Measurements from ENCODE around the gene CHRNA9. TPM values are rescaled to one million over a fixed set of nuclear protein-coding genes. Genes with fewer than 3 reads are reported as not detected.
A peak's percentile ranks its signal among the peaks of the same experiment; 100 is the strongest.
"Not testable (repeated sequence)": the region's sequence is repeated elsewhere in the genome, so short reads cannot be mapped to it uniquely, and the experiment has no call there.

CHRNA9 gene
- not detected for total RNA-seq
- long read RNA-seq: 0 reads

DNA sequence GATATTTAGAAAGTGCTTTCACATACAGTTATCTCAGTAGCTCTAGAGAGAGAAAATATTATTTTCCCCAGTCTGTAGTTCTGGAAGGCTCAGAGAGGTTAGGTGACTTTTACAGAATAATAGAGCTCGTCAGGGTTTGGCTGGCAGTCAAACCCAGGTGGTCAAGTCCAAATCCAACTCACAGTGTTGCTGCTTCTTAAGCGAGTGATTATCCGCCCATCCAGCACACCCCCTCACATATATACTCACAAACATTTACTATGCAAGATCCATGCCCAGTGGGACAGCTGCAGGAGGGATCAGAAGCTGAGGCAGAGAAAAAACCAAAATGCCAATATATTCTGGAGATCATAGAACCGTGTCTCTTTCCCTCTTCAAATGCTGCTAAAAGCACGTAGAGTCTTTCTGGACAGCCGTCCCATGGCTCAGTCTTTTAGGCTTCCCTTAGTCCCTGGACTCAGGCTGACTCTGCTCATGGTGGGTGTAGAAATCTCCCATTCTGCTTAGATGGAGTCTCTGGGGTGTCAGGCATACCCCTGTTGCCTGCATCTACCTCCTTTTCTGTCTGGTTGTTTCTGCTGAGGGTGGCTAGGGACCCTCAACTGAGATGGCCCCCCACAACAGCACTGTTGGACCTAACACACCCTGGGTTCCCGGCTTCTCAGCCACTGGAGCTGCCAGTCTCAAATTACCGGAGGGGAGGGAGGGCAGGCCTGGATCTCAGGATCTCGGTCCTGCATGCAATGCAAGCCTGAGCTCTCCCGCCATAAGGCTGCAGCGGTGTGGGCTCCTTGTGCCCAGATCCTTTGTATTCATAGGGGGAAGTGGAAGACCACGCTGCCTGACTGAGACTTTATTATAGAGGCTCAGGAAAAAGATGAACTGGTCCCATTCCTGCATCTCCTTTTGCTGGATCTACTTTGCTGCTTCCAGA, at the start of gene CHRNA9:
CHRNA9 (plus strand) TSS at position 743 of the 934 bp plus-strand sequence; CDS start at position 878, 135 bp downstream.
- no peak for ATAC-seq

GRCh38 chr4:40285692-40286091, 49.4 kb upstream of the CHRNA9 start:
- Histone ChIP-seq H3K4me3 (no peak overlapping the region), H3K27ac (no peak overlapping the region), H3K36me3 (no peaks in the 10 kb centered on the region), H3K9me3 (no peaks in the 10 kb centered on the region), H3K4me1 (no peaks in the 10 kb centered on the region), H3K27me3 (no peaks in the 10 kb centered on the region)
- DNase-seq (no peak), ATAC-seq (no peak)
- intact Hi-C loops (cut with DNase I): no loop called here
- TF ChIP-seq, protein P1, sequence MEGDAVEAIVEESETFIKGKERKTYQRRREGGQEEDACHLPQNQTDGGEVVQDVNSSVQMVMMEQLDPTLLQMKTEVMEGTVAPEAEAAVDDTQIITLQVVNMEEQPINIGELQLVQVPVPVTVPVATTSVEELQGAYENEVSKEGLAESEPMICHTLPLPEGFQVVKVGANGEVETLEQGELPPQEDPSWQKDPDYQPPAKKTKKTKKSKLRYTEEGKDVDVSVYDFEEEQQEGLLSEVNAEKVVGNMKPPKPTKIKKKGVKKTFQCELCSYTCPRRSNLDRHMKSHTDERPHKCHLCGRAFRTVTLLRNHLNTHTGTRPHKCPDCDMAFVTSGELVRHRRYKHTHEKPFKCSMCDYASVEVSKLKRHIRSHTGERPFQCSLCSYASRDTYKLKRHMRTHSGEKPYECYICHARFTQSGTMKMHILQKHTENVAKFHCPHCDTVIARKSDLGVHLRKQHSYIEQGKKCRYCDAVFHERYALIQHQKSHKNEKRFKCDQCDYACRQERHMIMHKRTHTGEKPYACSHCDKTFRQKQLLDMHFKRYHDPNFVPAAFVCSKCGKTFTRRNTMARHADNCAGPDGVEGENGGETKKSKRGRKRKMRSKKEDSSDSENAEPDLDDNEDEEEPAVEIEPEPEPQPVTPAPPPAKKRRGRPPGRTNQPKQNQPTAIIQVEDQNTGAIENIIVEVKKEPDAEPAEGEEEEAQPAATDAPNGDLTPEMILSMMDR (IDR thresholded peaks at IDR 0.05): no peak

More for the DNA sequence above, at the start of gene CHRNA9:
- no peaks in the 10 kb centered on the region for H3K36me3 ChIP-seq
- TF ChIP-seq, protein P1 (IDR thresholded peaks at IDR 0.05): no peak
- no peaks in the 10 kb centered on the region for H3K9me3 ChIP-seq
- H3K4me3 ChIP-seq: no peak within 1 kb of the TSS
- DNase-seq: no peak
- H3K27me3 ChIP-seq: no peaks in the 10 kb centered on the region
- H3K4me1 ChIP-seq: no peaks in the 10 kb centered on the region
- no peak within 1 kb of the TSS for H3K27ac ChIP-seq
- intact Hi-C loops (cut with DNase I): no loop called here

DNA sequence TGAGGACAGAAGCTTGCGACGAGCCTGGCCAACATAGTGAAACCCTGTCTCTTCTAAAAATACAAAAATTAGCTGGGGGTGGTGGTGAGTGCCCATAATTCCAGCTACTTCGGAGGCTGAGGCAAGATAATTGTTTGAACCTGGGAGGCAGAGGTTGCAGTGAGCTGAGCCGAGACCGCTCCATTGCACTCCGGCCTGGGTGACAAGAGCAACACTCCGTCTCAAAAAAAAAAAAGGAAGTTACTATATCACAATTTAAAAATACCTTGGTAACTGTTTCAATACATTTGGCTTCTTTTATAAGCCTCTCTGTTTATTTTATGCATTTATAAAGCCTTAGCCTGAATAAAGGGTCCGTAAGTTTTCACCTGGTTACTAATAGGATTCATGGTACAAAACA, 46.6 kb upstream of the CHRNA9 start:
- DNase-seq (no peak), ATAC-seq (no peak)
- no peaks in the 10 kb centered on the region for H3K36me3 ChIP-seq
- no peaks in the 10 kb centered on the region for H3K9me3 ChIP-seq
- no peak overlapping the region for H3K4me3 ChIP-seq
- H3K4me1 ChIP-seq: no peaks in the 10 kb centered on the region
- TF ChIP-seq, protein P1 (IDR thresholded peaks at IDR 0.05): no peak
- H3K27me3 ChIP-seq: no peaks in the 10 kb centered on the region
- intact Hi-C loops (cut with DNase I): no loop called here
- H3K27ac ChIP-seq: no peak overlapping the region

DNA sequence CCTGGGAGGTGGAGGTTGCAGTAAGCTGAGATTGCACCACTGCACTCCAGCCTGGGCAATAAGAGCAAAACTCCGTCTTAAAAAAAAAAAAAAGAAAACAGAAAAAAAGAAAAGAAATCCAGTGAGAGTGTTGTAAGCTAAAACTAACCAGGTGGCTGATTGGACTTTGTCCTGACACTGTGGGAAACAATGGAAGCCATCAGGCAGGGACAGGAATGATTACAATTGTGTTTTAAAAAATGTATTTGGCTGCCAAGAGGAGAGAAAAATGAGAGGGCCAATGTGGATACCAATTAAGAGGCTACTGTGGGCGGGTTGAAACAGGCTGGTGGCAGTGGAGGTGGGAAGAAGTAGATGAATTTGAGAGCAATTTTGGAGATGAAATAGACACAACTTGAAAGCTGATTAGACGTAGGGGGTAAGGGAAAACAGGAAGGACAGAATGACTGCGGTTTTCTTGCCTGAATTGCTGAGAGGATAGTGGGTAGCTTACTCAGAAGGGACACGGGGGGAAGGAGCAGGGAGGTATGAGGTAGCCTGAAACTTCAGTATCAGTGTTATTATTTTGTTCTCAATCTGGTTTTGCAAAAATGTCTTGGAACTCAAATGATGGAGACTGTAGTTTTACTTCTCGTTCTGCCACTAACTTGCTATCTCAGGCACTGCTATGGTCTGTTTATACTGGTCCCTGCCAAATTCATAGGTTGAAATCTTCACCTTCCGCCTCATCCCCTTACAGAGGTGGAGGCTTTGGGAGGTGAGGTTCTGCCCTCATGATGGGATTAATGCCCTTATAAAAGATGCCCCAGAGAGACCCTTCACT, 45.6 kb upstream of the CHRNA9 start:
- intact Hi-C loops (cut with DNase I): no loop called here

GRCh38 chr4:40290611-40291186, 44.4 kb upstream of the CHRNA9 start:
- H3K27me3 ChIP-seq; ATAC-seq; H3K36me3 ChIP-seq; H3K9me3 ChIP-seq; H3K4me3 ChIP-seq; intact Hi-C loops (cut with DNase I); H3K4me1 ChIP-seq; H3K27ac ChIP-seq; DNase-seq: not testable (repeated sequence)

More for the DNA sequence above, 45.6 kb upstream of the CHRNA9 start:
- no peak overlapping the region for H3K27ac ChIP-seq
- no peaks in the 10 kb centered on the region for H3K36me3 ChIP-seq
- H3K4me3 ChIP-seq: no peak overlapping the region
- TF ChIP-seq, protein P1 (IDR thresholded peaks at IDR 0.05): no peak
- no peaks in the 10 kb centered on the region for H3K9me3 ChIP-seq
- H3K4me1 ChIP-seq: no peaks in the 10 kb centered on the region
- no peak for DNase-seq
- peak; percentile 53 for ATAC-seq
- H3K27me3 ChIP-seq: no peaks in the 10 kb centered on the region
